SK-N-MC (cell line): ENCODE data around the gene PKD2L1.

Experiments
- DNase-seq: peaks from one replicate; pipeline ENCODE4 v3.0.0-alpha.2; 2011; ENCODE audit warnings: low read depth, low spot score
- H3K27ac ChIP-seq: fragments of 200-600 bp; sonication (generic); 2 replicates; pipeline ENCODE4 v1.5.1; 2016; ENCODE audit warnings: mixed run types
- H3K36me3 ChIP-seq: fragments of 200-600 bp; sonication (generic); 2 replicates; pipeline ENCODE4 v1.6.1; 2017; ENCODE audit warnings: antibody characterized with exemption, low read length, mixed read lengths; ENCODE audit not compliant: insufficient read depth
- H3K4me3 ChIP-seq: fragments of 200-600 bp; sonication (generic); 2 replicates; pipeline ENCODE4 v1.5.1; 2016
- H3K9ac ChIP-seq: fragments of 200-600 bp; sonication (generic); 2 replicates; pipeline ENCODE4 v1.8.0; 2017; ENCODE audit warnings: mixed run types, mixed read lengths; ENCODE audit not compliant: insufficient read length
- H3K9me3 ChIP-seq: fragments of 200-600 bp; sonication (generic); 2 replicates; pipeline ENCODE4 v1.6.1; 2017; ENCODE audit warnings: low read depth, mild to moderate bottlenecking, antibody characterized with exemption, low read length, moderate library complexity, mixed read lengths
- EZH2 ChIP-seq: fragments of 200-600 bp; sonication (generic); IDR thresholded peaks from one replicate; pipeline ENCODE4 v1.6.1; 2017; ENCODE audit warnings: antibody characterized with exemption
- FOXP2 ChIP-seq: optimal IDR thresholded peaks from 2 replicates; pipeline ENCODE3; 2011; ENCODE audit warnings: mild to moderate bottlenecking, moderate library complexity; ENCODE audit not compliant: insufficient read depth; ENCODE audit errors: extremely low read length, control extremely low read depth
- POLR2AphosphoS5 ChIP-seq: IDR thresholded peaks from 2 replicates; pipeline ENCODE4 v1.6.1; 2012; ENCODE audit warnings: mild to moderate bottlenecking, low read depth, low read length, borderline replicate concordance

PKD2L1 gene

DNA sequence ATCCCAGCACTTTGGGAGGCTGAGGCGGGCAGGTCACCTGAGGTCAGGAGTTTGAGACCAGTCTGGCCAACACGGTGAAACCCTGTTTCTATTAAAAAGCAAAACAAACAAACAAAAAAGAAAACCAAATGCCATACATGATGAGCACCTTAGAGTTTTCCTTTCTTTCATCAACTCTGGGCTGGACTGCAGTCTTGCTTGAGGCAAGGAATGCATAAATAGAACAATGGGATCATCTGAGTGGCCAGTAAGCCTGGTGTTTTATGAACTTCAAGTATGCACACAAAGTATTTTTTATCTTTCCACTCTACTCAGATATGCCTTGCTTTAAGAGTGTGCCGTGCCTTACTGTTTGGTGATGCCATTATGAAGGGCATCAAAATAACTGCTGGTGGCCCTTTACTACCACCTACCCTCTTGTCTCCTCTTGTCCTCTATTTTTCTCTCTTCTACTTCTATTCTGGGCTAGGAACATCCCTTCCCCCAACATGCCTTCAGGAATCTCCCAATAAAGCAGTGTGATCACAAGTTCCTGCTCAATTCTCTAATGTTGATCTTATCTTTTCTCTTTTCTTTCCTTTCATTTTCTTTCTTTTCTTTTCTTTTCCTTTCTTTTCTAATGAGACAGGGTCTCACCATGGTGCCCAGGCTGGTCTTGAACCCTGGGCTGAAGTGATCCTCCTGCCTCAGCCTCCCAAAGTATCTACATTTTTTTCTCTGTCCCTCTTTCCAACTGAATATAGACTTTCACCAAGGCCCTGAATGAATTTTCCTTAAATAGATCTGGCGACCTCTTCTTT lies 27.2 kb upstream of the PKD2L1 start:
- Histone ChIP-seq H3K4me3 (no peak overlapping the region), H3K9me3 (no peaks in the 10 kb centered on the region), H3K27ac (no peak overlapping the region), H3K36me3 (peaks cover 81% of the 10 kb centered on the region), H3K9ac (no peak overlapping the region)
- no peak for TF ChIP-seq FOXP2
- DNase-seq, result no peak

DNA sequence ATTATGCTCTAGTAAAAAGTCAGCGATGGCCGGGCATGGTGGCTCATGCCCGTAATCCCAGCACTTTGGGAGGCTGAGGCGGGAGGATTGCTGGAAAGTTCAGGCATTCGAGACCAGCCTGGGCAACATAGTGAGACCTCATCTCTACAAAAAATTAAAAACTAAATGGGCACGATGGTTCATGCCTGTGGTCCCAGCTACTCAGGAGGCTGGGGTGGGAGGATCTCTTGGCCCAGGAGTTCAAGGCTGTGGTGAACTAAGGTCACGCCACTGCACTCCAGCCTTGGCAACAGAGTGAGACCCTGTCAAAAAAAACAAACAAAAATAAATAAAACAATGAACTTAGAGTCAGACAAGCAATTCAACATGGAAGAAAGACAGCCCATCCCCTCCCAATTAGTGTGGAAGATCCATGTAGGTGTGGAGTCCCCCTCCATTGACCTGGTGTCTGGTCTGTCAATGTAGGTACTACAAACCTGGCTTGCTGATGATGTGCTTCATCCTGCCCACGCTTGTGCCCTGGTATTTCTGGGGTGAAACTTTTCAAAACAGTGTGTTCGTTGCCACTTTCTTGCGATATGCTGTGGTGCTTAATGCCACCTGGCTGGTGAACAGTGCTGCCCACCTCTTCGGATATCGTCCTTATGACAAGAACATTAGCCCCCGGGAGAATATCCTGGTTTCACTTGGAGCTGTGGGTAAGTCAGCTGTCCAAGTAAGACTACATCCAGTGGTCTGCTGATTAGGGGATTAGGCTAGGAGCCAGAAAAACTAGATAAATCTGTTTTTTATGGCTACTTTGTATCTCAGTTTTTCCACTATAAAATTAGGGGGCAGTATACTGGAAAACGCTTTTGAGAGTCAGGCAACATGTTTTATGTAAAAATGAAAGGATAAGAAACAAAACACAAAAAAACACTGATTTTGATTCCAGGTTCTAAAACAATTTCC lies 26.3 kb upstream of the PKD2L1 start:
- no peak for TF ChIP-seq EZH2
- no peak for TF ChIP-seq POLR2AphosphoS5
- no peak for TF ChIP-seq FOXP2

DNA sequence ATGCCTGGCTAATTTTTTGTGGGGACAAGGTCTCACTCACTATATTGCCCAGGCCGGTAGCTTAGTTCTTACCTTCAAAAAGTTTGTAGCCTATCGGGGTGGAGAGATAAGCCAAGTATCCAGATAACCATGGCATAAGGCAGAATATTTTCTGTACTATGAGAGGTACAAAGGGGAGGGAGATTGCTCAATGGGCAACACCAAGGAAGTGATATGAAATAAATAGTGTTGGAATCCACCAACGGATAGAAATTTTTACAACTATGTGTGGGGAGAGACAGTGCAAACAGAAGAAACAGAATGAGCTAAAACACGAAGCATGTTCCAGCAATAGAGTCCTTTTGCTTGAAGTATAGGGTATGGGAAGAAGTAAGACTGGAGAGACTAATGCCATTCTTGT lies 25.1 kb upstream of the PKD2L1 start:
- no peak overlapping the region for H3K4me3 ChIP-seq
- H3K9ac ChIP-seq, result no peak overlapping the region
- H3K36me3 ChIP-seq, result peaks cover 90% of the 10 kb centered on the region
- no peaks in the 10 kb centered on the region for H3K9me3 ChIP-seq
- no peak for DNase-seq
- TF ChIP-seq FOXP2 (no peak), EZH2 (no peak), POLR2AphosphoS5 (no peak)
- H3K27ac ChIP-seq, result 0 out of 2 replicates have a peak overlapping the region, but pooled peaks have one; percentile 13

More for the DNA sequence above, 26.3 kb upstream of the PKD2L1 start:
- DNase-seq, result no peak
- H3K9ac ChIP-seq, result no peak overlapping the region
- H3K36me3 ChIP-seq, result peaks cover 90% of the 10 kb centered on the region
- no peak overlapping the region for H3K4me3 ChIP-seq
- H3K9me3 ChIP-seq, result no peaks in the 10 kb centered on the region
- no peak overlapping the region for H3K27ac ChIP-seq

DNA sequence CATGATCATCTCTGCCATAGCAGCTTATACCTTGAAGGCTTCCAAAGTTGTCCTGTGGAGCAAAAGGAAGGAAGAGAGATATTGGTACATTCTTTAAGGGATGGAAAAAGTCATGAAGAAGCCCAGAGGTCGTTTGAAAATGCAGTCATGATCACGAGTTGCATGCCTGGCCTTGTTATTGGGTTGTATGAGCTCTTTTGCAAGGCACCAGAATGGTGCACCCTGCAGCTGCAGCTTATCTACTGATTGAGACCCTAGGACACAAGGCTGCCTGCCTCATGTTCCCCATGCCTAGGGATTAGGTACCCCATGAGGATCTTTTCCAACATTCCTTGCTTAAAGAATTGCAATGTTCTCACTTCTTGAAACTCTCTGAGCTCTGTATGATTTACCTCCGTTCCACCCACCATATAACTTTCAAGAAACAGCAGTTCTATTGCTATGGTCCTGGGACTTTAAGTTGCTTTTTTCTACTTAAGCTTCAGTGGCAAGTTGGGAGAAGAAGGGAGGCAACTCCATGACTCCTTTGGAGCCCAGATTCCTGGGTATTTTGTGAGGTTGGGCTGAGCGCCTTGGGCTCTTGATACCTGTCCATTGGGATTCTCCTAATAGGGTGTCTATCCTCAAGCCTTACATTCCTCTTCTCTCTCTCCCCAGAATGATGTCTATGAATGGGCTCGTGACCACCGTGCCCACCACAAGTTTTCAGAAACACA lies 23.9 kb upstream of the PKD2L1 start:
- H3K27ac ChIP-seq, result no peak overlapping the region
- H3K9ac ChIP-seq, result no peak overlapping the region
- TF ChIP-seq EZH2, result no peak
- no peak for TF ChIP-seq FOXP2
- no peak; the same call in 1 of the 2 replicates for TF ChIP-seq POLR2AphosphoS5
- H3K36me3 ChIP-seq, result peaks cover 90% of the 10 kb centered on the region
- no peak overlapping the region for H3K4me3 ChIP-seq
- DNase-seq, result no peak
- no peaks in the 10 kb centered on the region for H3K9me3 ChIP-seq

DNA sequence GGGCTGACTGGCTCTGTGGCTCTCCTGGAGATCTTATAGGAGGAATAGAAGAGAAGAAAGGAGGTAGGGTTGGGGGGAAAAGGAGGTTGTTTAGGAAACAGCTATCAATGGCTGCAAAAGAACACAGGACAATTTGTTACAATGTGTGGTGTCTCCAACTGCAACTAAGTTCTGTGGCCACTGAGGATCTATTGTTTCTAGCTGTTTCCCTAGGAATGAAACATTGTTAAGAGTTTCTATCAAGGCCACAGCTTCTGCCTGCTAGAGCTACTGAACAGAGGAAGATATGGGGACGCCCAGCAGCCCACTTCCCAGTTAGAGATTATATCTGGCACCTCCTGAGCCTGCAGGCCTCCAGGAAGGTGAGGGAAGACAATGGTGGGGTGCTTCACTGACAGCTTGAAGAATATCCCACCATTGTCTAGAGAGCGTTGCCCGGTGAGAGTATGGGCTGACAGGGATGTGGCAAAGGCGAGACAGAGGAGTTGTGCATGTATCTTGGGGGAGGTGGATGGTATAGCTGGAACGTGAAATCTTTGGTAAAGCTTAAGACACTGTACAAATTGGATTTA lies 21.0 kb upstream of the PKD2L1 start:
- Histone ChIP-seq H3K9ac (no peak overlapping the region), H3K27ac (no peak overlapping the region)

DNA sequence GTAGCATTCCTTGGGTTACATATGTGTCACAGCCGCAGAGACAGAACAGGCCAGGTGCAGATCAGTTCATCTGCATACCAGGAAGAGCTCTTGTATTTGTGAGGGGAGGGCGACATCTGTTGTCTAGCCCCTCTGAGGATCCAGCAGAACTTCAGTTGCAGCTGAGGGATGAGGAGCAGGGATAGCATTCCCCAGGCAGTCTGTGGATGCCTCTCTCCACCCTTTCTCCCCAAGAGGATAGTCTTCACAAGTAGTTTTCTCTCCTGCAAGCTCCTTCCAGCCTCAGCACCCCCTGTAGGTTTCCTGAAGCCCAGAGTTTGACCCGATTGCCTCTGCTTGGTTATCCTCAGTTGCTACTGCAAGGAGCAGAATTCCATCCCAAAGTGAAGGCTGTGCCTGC lies 19.6 kb upstream of the PKD2L1 start:
- Histone ChIP-seq H3K9ac (peak overlapping the region; percentile 37), H3K4me3 (peak overlapping the region; percentile 84), H3K9me3 (no peaks in the 10 kb centered on the region), H3K27ac (no peak overlapping the region), H3K36me3 (peaks cover 68% of the 10 kb centered on the region)
- DNase-seq, result no peak
- TF ChIP-seq FOXP2, result no peak
- no peak for TF ChIP-seq POLR2AphosphoS5
- no peak for TF ChIP-seq EZH2

More for the DNA sequence above, 21.0 kb upstream of the PKD2L1 start:
- Histone ChIP-seq H3K4me3 (peak overlapping the region; percentile 84), H3K9me3 (no peaks in the 10 kb centered on the region), H3K36me3 (peaks cover 81% of the 10 kb centered on the region)
- no peak for TF ChIP-seq POLR2AphosphoS5
- no peak for TF ChIP-seq FOXP2
- TF ChIP-seq EZH2, result no peak
- DNase-seq, result no peak

DNA sequence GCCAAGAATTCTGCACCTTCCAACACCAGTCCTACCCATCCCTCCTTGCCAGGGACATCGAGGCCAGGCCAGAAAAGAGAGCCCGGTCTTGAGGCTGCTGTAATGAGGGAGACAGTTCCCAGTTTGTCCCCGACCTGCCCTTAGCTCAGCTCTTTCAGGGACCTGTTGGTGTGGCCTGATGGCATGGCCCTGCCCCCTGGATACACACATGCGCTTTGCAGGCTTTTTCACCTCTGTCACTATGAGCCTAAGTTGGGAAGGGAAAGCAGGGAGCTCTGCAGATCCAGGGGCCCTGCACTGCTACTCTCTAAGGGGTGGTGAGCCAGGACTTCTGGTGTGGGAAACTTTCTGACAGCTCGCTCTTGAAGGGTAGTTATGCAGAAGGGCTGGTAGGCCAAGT lies 19.1 kb upstream of the PKD2L1 start:
- peak overlapping the region; percentile 87 for H3K9ac ChIP-seq

More for the DNA sequence above, 19.1 kb upstream of the PKD2L1 start:
- TF ChIP-seq FOXP2, result no peak
- no peak; the same call in 1 of the 2 replicates for TF ChIP-seq POLR2AphosphoS5
- no peak for TF ChIP-seq EZH2
- H3K4me3 ChIP-seq, result peak overlapping the region; percentile 84
- no peak overlapping the region for H3K27ac ChIP-seq
- peaks cover 62% of the 10 kb centered on the region for H3K36me3 ChIP-seq
- H3K9me3 ChIP-seq, result no peaks in the 10 kb centered on the region
- DNase-seq, result no peak
